NCI-H2196 (cell line): Measurements from ENCODE around the gene RPRD1B.

ENCODE experiments used
- DNase-seq: peaks from one replicate; lab custom pipeline; 2025; ENCODE audit not compliant: unreplicated experiment; lab: John Stamatoyannopoulos, UW

The RPRD1B gene

DNA sequence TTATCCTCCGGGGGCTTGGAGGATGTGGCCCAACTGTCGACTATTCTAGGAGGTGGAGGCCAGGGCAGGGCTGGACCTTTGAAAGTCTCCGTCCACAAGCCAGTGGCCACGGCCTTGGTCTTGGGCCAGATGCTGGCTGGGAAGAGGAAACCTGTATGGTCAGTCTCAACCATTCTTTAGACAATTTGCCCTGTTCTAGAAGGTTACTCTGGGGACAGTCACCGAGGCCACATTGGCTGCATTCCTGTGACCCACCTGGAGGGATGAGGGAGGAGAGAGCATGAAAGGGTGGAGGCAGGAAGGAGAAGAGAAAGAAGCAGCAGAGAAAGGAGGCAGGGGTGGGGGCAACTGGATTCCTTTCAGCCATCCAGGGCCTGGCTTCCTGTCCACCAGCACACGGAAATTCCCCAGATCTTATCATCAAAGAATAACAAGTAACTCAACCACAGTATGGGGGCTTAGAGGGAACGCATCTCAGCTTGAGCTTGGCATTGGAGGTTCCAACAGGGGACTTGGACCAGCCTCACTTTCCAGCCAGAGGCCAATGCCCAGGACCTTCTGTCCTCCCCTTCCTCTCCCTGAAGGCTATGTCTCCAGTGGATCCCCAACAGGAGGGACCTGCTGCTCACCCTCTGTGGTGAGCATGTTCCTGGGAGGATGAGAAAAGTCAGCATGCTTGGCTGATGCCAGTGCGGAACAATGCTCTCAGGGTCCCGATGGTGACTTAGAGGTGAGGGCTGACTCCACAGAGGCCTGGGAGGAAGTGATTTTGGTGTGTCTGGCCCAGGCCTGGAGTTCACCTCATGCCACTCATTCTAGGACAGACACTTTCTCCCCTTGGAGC lies 101.1 kb downstream of the RPRD1B start:
- DNase-seq = no peak

DNA sequence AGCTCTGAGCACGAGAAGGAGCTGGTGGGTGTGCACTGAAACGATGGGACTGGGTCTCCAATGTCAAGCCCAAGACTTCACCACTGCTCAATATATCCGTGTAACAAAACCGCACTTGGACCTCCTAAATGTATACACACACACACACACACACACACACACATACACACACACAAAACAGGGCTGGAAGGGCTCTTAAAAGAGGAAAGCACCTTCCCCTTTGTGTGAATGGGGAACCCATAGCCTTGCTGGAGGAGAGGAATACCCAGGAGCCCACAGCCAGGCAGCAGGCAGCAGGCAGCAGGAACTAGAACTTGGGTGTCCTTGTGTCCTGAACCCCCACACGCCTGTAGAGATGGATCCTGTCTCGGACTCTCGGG lies 101.7 kb downstream of the RPRD1B start:
- no peak for DNase-seq

DNA sequence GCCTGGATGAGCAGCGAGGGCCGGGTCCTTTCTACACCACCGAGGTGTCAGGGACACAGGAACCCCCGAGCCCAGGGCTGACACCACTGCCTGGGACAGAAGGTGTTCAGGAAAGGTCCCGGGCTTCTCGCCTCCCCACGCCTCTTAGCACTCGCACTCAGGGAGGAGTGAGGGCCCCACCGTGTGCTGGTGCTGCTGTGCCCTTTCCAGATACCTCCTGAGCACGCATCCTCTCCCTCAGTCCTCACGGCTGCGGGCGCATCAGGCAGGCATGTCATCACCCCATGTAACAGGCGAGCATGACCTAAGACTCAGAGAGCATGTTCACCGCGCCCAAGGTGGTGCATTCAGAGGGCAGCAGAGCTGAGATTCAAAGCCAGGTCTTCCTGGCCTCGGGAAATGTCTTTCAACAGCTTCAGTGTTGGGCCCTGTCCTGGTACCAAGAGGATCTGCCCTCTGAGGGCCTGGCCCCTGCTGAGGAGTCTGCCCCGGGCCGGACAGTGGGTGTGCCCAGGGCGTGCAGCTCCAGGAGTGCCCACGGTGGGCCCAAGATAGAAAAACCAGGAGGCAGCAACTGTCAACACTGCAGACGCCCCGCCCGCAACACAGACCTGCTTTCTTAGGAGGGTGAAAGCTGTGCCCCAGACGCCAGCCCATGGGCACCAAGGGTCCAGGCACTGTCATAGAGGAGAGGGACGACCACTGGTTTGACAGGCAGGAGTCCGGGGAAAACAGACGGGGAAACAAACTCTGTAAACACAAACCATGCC lies 102.3 kb downstream of the RPRD1B start:
- no peak for DNase-seq

DNA sequence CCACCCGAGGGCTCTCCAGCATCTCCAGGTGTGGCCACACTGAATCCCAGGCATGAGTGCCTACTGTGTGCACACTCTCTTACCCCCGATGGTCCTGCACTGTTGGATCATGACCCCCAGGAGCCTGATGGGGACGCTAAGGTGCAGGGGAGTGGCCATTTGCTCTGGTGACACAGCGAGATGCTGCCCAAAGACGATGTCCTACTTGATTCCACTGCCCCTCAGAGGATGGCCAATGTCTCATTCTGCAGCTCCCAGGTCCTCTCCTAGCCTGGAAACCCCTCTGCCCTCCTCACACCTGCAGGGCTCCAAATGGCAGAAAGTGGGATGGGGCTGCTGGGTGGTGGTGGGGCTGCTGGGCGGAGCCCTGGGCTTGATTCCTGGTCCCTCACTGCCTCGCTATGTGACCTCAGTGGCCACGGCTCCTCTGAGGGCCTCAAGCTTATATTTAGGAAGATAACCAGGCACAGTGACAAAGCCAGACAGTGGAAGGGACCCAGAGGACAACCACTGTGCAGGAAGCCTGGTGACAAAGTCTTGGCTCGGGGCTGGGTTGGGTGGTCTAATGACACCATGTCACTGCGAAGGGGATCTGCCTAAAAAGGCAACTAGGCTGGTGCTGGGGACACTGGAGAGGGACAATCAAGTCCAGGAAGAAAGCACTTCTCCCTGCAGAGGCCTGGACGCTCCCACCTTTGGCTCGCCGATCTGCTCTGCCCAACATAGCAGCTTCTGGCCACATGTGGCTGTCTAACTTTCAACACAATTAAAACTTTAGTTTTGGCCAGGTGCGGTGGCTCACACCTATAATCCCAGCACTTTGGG lies 103.1 kb downstream of the RPRD1B start:
- no peak for DNase-seq

DNA sequence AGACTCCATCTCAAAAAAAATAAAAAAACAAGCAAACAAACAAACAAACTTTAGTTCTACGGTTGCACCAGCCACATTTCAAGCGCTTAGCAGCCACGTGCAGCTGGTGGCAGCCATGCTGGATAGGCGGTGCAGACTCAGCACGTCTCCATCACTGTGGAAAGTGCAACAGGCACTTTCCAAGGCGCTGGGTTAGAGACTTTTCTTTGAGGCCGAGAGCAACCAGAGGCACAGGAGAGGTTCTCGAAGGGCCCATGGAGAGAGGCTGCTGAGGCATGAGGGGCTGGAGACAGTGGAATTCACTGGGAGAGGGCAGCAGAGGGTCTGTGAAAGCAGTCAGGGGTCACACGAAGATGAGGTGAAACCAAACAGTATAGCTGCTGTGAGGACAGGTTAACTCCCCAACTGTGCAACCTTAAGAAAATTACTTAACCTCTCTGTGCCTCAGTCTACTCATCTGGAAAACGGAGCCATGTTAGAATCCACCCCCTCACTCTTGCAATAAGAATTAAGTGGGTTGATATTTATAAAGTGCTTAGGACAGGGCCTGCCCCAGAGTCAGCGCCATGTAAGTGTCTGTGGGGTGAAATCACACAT lies 104.0 kb downstream of the RPRD1B start:
- no peak for DNase-seq

DNA sequence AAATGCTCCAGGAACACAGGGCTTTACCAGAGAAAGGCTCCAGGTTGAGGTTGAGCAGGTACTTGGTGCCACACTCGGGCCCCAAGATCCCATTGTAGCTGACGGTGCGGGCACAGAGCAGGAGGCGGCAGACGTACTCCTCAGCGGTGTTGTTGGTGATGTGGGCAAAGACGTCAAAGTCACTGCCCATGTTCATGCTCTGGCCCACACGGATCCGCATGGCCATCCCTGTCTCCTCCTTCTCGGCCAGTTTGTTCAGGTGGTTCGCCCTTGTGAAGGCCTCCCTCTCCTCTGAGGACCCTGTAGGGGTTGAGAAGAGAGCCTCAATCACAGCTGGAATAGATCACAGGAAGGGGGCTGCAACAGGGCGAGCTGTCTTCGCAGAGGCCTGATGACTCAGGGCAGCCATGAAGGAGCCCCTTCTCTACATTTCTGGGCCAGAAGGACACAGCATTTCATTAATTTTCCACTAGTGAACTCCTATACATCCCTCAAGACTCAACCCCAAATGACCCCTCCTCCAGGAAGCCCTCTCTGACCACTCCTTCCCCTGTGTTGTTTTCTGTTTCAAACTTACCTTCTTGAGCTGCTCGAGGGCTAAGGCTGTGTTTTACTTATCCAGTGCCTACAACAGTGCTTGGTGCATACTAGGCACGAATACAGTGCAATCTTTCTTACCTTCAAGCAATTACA lies 104.7 kb downstream of the RPRD1B start:
- no peak for DNase-seq

DNA sequence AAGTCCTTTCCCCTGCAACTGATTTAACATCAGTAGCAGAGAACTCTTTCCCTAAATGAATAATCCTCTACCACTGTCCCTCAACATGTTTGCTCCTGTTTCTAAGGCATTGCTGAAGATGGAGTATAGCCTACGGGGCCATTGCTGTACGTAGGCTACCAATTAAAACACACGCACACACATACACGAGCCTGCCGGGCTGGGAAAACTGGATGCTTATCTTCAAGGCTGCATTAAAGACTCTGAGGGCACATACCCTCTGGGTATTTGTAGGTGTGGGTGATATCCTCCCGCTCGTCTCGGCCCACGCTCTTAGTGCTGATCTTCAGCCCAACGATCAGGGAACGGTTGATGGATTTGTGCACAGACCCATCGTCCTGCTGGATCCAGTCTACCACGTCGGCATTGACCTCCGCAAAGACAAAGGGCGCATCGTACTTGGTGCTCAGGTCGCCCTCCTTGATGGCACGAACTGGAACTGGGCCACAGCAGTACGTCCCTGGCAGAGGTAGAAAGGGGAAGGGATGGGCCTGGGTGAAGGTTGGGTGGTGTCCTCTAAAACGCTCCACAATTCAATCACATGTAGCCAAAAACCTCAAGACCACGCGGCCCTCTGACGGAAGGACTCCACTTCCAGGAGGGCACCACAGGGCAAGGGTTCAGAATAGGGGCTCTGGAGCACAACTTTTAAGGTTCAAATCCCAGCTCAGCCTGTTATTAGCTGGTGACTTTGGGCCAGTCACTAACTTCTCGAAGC lies 105.8 kb downstream of the RPRD1B start:
- no peak for DNase-seq

DNA sequence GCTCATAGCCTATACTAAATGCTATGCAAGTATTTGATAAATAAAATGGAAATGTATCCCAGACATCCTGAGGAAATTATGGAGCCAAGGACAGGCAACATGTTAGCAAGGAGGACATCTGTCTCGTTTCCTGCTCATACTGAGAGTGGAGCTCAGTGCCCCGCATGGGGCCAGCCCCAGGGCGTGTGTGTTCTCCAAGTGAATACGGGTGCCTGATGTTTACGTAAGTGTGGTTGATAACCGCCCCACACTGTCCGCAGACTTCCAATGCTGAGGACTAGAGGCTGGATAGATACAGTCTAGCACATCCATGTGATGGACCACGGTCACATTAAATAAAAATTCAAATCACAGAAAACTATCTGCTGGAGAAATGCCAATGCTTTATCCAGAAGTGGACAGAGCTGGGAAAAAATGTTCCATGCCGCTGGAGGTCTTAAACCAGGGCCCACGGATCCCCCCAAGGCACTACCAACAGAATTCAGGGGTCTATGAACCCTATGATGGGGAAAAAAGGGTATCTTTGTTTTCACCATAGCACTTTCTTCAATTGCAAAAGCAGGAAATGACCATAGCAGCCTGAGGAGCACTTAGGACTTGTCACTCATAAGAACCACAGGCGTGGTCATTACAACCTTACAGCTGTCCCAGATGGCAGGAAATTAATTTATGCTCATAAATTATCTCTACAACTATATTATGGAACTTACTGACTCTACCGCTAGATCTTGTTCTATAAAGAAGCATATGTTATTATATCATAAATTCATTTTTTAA lies 106.6 kb downstream of the RPRD1B start:
- DNase-seq = no peak

DNA sequence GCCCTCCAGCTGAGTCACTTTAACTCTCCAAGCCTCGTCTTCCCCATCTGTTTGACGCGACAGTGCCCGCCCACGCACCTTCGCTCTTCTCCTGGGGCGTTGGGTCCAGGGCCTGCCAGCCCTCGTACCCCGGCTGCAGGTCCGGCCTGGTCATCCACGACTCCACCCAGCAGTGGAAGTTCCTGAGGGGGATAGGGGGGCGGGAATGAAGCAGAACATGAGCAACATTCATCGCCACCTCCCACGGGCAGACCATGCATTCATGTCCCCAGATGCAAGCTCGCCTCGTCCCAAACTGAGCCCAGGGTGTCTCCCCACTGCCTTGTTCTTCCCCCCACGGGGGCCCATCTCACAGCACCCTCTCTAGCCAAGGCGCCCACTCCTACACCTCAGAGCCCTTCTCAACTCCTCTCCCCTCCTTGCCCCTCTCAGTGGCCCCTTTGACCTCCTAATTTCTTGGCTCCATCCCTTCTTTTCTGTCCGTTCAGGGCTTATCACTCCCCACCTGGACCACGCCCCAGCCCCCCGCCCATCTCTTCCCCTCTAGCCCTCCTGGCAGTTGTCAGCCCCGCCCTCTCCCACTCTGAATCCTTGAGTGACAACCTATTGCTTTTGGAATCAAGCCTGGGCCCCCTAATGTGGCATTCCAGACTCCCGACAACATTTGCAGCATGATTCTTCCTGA lies 107.8 kb downstream of the RPRD1B start:
- DNase-seq = no peak
